B cell (primary cell): ENCODE data around the gene TCF7L1. TPM values are rescaled to one million over a fixed set of nuclear protein-coding genes. Genes with fewer than 3 reads are reported as not detected.

ENCODE experiments used
- ATAC-seq: fragments of 200-7000 bp; cut with Tn5 transposase; one replicate; pipeline ENCODE4 v1.10.0; 2021; ENCODE audit warnings: low read depth, mild to moderate bottlenecking, moderate number of reproducible peaks, moderate library complexity
- CTCF ChIA-PET: fragments of 350-600 bp; sonication (Branson Sonifier 250); formaldehyde crosslinking; loops from one replicate; lab custom pipeline; 2021; ENCODE audit warnings: antibody characterized with exemption, inconsistent platforms; lab: Charles Lee
- POLR2A ChIA-PET: fragments of 350-600 bp; sonication (Branson Sonifier 250); formaldehyde crosslinking; loops from one replicate; lab custom pipeline; 2021; ENCODE audit warnings: antibody characterized with exemption; lab: Charles Lee
- DNase-seq: peaks from one replicate; pipeline ENCODE4 v3.0.0; 2013
- H2AFZ ChIP-seq: 2 replicates; pipeline ENCODE4 v1.6.1; 2012; ENCODE audit warnings: mild to moderate bottlenecking, low read depth, low read length; ENCODE audit not compliant: insufficient read depth, poor library complexity, severe bottlenecking
- H3K27ac ChIP-seq, 2 donors: 1 replicate in 1 of 2; 2 replicates in 1 of 2; pipeline ENCODE4 v1.5.1; 2012 to 2013; ENCODE audit warnings: low read length in 2 of 2, mild to moderate bottlenecking in 2 of 2, moderate library complexity in 1 of 2
- H3K27me3 ChIP-seq, 4 experiments: fragments of 200-600 bp in 1 of 4; sonication (generic) in 1 of 4; replicated peaks in 1 of 4; 1 replicate in 2 of 4; 2 replicates in 2 of 4; pipeline versions ENCODE4 v1.6.1 to v1.7.0; 2013 to 2016; ENCODE audit warnings: low read length in 3 of 4, mild to moderate bottlenecking in 2 of 4, mixed read lengths in 1 of 4, moderate library complexity in 1 of 4; ENCODE audit not compliant: insufficient read depth in 4 of 4, control insufficient read depth in 3 of 4; ENCODE audit errors: control extremely low read depth in 1 of 4
- H3K36me3 ChIP-seq, 2 experiments: replicated peaks in 1 of 2; 1 replicate in 1 of 2; 2 replicates in 1 of 2; pipeline versions ENCODE4 v1.6.1 to v1.7.1; 2013; ENCODE audit warnings: low read length in 1 of 2; ENCODE audit not compliant: insufficient read depth in 2 of 2, control insufficient read depth in 1 of 2; ENCODE audit errors: control extremely low read depth in 1 of 2, extremely low read depth in 1 of 2
- H3K4me1 ChIP-seq, 2 donors: fragments of 200-600 bp in 1 of 2; sonication (generic) in 1 of 2; 1 replicate in 1 of 2; 2 replicates in 1 of 2; pipeline versions ENCODE4 v1.5.1 to v1.6.1; 2013 to 2017; ENCODE audit warnings: low read length in 2 of 2; ENCODE audit not compliant: control insufficient read depth in 2 of 2, insufficient read depth in 2 of 2
- H3K4me2 ChIP-seq: replicated peaks from 2 replicates; pipeline ENCODE3; 2012; ENCODE audit warnings: mild to moderate bottlenecking, low read depth, low read length; ENCODE audit not compliant: poor library complexity, severe bottlenecking
- H3K4me3 ChIP-seq, 5 experiments: fragments of 200-600 bp in 1 of 5; sonication (generic) in 1 of 5; 1 replicate in 3 of 5; 2 replicates in 2 of 5; pipeline versions ENCODE4 v1.5.1 to v1.7.0; 2011 to 2016; ENCODE audit warnings: low read length in 4 of 5, mild to moderate bottlenecking in 4 of 5, low read depth in 2 of 5, control low read depth in 1 of 5, moderate library complexity in 1 of 5; ENCODE audit not compliant: insufficient read depth in 1 of 5; ENCODE audit errors: control extremely low read depth in 1 of 5, extremely low read depth in 1 of 5
- H3K79me2 ChIP-seq: fragments of 200-600 bp; sonication (generic); one replicate; pipeline ENCODE4 v1.6.0; 2016; ENCODE audit warnings: low read length; ENCODE audit not compliant: control insufficient read depth, insufficient read depth
- H3K9ac ChIP-seq: fragments of 200-600 bp; sonication (generic); 2 replicates; pipeline ENCODE4 v1.6.1; 2017; ENCODE audit warnings: mild to moderate bottlenecking, low read length, moderate library complexity
- H3K9me3 ChIP-seq, 3 donors: one replicate each; pipeline versions ENCODE4 v1.6.1 to v1.7.1; 2013; ENCODE audit warnings: low read length in 2 of 3; ENCODE audit not compliant: control insufficient read depth in 2 of 3, insufficient read depth in 1 of 3; ENCODE audit errors: control extremely low read depth in 1 of 3
- H4K20me1 ChIP-seq: 2 replicates; pipeline ENCODE4 v1.6.0; 2012; ENCODE audit warnings: mild to moderate bottlenecking, low read length; ENCODE audit not compliant: insufficient read depth, control insufficient read depth, poor library complexity, severe bottlenecking
- H3K27ac Mint-ChIP-seq: one replicate; pipeline ENCODE4 v1.8.0; 2021; ENCODE audit warnings: mixed read lengths
- H3K27me3 Mint-ChIP-seq: one replicate; pipeline ENCODE4 v1.8.0; 2021; ENCODE audit warnings: mixed read lengths
- H3K4me1 Mint-ChIP-seq: one replicate; pipeline ENCODE4 v1.8.0; 2021; ENCODE audit warnings: mixed read lengths
- H3K4me3 Mint-ChIP-seq: one replicate; pipeline ENCODE4 v1.8.0; 2021; ENCODE audit warnings: mixed read lengths
- H3K9me3 Mint-ChIP-seq: one replicate; pipeline ENCODE4 v1.8.0; 2022; ENCODE audit warnings: mixed read lengths; ENCODE audit not compliant: insufficient read depth
- EZH2 ChIP-seq: IDR thresholded peaks from 2 replicates; pipeline ENCODE4 v1.6.1; 2012; ENCODE audit warnings: borderline replicate concordance, low read depth, mild to moderate bottlenecking, moderate library complexity, low read length; ENCODE audit not compliant: insufficient read depth, poor library complexity, severe bottlenecking
- WGBS: methylation state at CpG from one replicate; pipeline ENCODE4 v1.1.5; 2013; ENCODE audit warnings: missing lambda C conversion rate; ENCODE audit not compliant: insufficient coverage; 5-methylcytosine and 5-hydroxymethylcytosine counted together
- intact Hi-C: fragments of 100-400 bp; cut with micrococcal nuclease; formaldehyde crosslinking; loops from one replicate; pipeline ENCODE4 v1.10.0; 2022
- polyA plus RNA-seq: library from polyadenylated mRNA; depleted of rRNA; stranded (reverse); fragments of >200 nt; gene quantifications from 2 replicates; pipeline ENCODE4 v1.2.3, GENCODE V29; 2012
- total RNA-seq, 2 donors: library from RNA; stranded (reverse); fragments of 120-200 nt in 1 of 2; gene quantifications; 1 replicate in 1 of 2; 2 replicates in 1 of 2; pipeline versions ENCODE4 v1.2.3 to v1.2.4, GENCODE V29; 2013 to 2022
- TF ChIP-seq, protein P1 (sequence below): fragments of 200-600 bp; IDR thresholded peaks from one replicate; pipeline ENCODE4 v1.8.0; 2022; ENCODE audit warnings: antibody characterized with exemption, mild to moderate bottlenecking

The TCF7L1 gene
- total and polyA plus RNA-seq, 2 donors (not counting 1 experiment from before 2014, with no cell fraction given): 0.67 to 0.81 TPM

DNA sequence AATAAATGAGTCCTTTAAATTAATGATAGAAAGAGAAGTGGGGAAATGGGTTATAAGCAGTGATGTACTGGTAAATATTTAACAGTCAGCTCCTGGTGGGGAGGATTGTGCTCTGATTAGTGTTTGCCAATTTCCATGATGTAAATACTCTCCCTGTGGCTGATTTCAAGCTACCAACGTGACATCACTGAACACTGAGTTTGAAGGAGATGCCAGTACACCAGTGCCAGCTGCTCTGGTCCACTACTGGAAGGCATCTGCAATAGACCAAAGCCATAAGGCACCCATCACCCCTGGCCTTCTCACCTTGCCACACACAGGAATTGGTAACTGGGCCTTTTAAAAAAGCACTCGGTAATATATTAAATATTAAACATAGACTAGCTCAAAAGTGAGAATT lies 116.9 kb downstream of the TCF7L1 start:
- Histone ChIP-seq H3K36me3 (no peaks in the 10 kb centered on the region), H3K27me3 (no peaks in the 10 kb centered on the region), H3K27ac (no peak overlapping the region), H4K20me1 (no peaks in the 10 kb centered on the region), H3K4me1 (no peaks in the 10 kb centered on the region), H3K4me3 (no peak overlapping the region), H3K9me3 (no peaks in the 10 kb centered on the region), H3K79me2 (no peaks in the 10 kb centered on the region), H2AFZ (no peak overlapping the region), H3K9ac (no peak overlapping the region), H3K4me2 (no peak overlapping the region)
- Mint-ChIP-seq H3K9me3 (no peaks in the 10 kb centered on the region), H3K27ac (no peak overlapping the region), H3K4me1 (no peaks in the 10 kb centered on the region), H3K4me3 (no peak overlapping the region), H3K27me3 (peaks cover 3% of the 10 kb centered on the region)
- ChIA-PET CTCF (interaction anchor here (1.0 kb wide), 1 partner anchor 17 kb away, joined by 3 read pairs; no protein-coding TSS in a partner anchor), POLR2A (no interaction called here)
- TF ChIP-seq, protein P1, sequence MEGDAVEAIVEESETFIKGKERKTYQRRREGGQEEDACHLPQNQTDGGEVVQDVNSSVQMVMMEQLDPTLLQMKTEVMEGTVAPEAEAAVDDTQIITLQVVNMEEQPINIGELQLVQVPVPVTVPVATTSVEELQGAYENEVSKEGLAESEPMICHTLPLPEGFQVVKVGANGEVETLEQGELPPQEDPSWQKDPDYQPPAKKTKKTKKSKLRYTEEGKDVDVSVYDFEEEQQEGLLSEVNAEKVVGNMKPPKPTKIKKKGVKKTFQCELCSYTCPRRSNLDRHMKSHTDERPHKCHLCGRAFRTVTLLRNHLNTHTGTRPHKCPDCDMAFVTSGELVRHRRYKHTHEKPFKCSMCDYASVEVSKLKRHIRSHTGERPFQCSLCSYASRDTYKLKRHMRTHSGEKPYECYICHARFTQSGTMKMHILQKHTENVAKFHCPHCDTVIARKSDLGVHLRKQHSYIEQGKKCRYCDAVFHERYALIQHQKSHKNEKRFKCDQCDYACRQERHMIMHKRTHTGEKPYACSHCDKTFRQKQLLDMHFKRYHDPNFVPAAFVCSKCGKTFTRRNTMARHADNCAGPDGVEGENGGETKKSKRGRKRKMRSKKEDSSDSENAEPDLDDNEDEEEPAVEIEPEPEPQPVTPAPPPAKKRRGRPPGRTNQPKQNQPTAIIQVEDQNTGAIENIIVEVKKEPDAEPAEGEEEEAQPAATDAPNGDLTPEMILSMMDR: no peak
- no peak for TF ChIP-seq EZH2
- 56% methylated on average over 1 of the region's 2 CpGs for WGBS
- intact Hi-C loops: no loop called here
- ATAC-seq: no peak
- no peak for DNase-seq

DNA sequence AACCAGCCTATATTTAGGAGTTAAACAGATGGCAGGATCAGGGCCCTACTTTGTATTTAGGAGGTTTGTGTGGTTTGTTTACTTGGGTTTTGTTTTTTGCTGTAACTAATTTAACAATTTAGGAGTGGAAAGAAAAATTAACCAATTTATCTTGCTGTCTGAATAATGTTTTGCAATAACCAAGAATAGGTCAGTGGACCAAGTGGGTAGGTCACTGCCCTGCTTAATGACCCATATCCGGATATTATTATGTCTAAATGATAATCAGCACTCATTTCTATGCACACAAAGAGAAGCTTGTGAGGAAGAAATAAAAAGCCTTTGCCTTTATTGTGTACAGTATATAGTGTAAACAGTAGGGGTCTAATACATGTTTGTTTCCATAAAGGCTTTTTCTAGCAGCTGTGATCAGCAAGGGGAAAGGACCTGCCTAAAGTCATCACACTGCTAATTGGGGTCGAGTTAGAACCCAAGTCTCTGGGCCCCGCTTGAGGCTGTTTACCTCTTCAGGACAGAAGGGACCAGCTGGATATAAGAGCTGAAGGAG lies 118.0 kb downstream of the TCF7L1 start:
- Mint-ChIP-seq H3K9me3 (no peaks in the 10 kb centered on the region), H3K27ac (no peak overlapping the region), H3K4me1 (no peaks in the 10 kb centered on the region), H3K27me3 (peaks cover 5% of the 10 kb centered on the region), H3K4me3 (no peak overlapping the region)
- no peak overlapping the region for H3K27ac ChIP-seq
- no peak overlapping the region for H3K4me3 ChIP-seq
- H2AFZ ChIP-seq: no peak overlapping the region
- ChIA-PET CTCF (interaction anchor here (0.6 to 1.0 kb wide), 2 partner anchors 16 to 34 kb away, joined by 3 read pairs; no protein-coding TSS in a partner anchor), POLR2A (no interaction called here)
- H3K4me2 ChIP-seq: no peak overlapping the region
- no peaks in the 10 kb centered on the region for H3K36me3 ChIP-seq
- no peak overlapping the region for H3K9ac ChIP-seq
- H3K79me2 ChIP-seq: no peaks in the 10 kb centered on the region
- no peaks in the 10 kb centered on the region for H4K20me1 ChIP-seq
- H3K4me1 ChIP-seq: no peaks in the 10 kb centered on the region
- DNase-seq (no peak), ATAC-seq (no peak)
- no peaks in the 10 kb centered on the region for H3K9me3 ChIP-seq
- 92% methylated on average over 2 of the region's 3 CpGs for WGBS
- H3K27me3 ChIP-seq: no peaks in the 10 kb centered on the region
- no peak for TF ChIP-seq EZH2
- TF ChIP-seq, protein P1: no peak
- intact Hi-C loops: no loop called here
